HepG2 (cell line): ENCODE data around the gene TMCO4.

Experiments
- CHD2 ChIP-seq: IDR thresholded peaks from 2 replicates; pipeline ENCODE4 v1.6.1; 2011; ENCODE audit warnings: low read depth, low read length, improper control_type of control experiment
- ETV5 ChIP-seq: IDR thresholded peaks from 2 replicates; pipeline ENCODE4 v1.6.1; 2018; ENCODE audit warnings: missing biosample characterization, missing genetic modification reagents, inconsistent platforms, borderline replicate concordance
- EZH2 ChIP-seq: conservative IDR thresholded peaks from 2 replicates; pipeline ENCODE4 v1.6.1; 2012; ENCODE audit warnings: mild to moderate bottlenecking, low read depth, low read length, moderate library complexity
- KDM1A ChIP-seq: IDR thresholded peaks from 2 replicates; pipeline ENCODE4 v1.6.1; 2016; ENCODE audit warnings: missing compliant biosample characterization
- PITX1 ChIP-seq: sonication (generic); formaldehyde crosslinking; IDR thresholded peaks from 2 replicates; pipeline ENCODE4 v1.5.1; 2020; ENCODE audit warnings: mild to moderate bottlenecking, missing genetic modification reagents
- PTBP1 ChIP-seq: fragments of 200-400 bp; formaldehyde crosslinking; IDR thresholded peaks from 2 replicates; pipeline ENCODE4 v1.6.1; 2018; ENCODE audit warnings: low read length, low read depth; ENCODE audit not compliant: poor library complexity, severe bottlenecking
- RAD21 ChIP-seq: fragments of 450-650 bp; formaldehyde crosslinking; IDR thresholded peaks from 2 replicates; pipeline ENCODE4 v1.5.0; 2020; ENCODE audit warnings: mild to moderate bottlenecking
- TF ChIP-seq, protein P1 (sequence below): IDR thresholded peaks from 2 replicates; pipeline ENCODE4 v1.6.1; 2016; ENCODE audit warnings: low read depth
- TF ChIP-seq, protein P2 (sequence below): sonication (generic); formaldehyde crosslinking; IDR thresholded peaks from 2 replicates; pipeline ENCODE4 v1.5.1; 2020; ENCODE audit warnings: missing genetic modification reagents, mild to moderate bottlenecking, borderline replicate concordance
- TF ChIP-seq, protein P3 (sequence below): sonication (generic); formaldehyde crosslinking; IDR thresholded peaks from 2 replicates; pipeline ENCODE4 v1.4.0; 2020; ENCODE audit warnings: low read depth, missing genetic modification reagents

DNA sequence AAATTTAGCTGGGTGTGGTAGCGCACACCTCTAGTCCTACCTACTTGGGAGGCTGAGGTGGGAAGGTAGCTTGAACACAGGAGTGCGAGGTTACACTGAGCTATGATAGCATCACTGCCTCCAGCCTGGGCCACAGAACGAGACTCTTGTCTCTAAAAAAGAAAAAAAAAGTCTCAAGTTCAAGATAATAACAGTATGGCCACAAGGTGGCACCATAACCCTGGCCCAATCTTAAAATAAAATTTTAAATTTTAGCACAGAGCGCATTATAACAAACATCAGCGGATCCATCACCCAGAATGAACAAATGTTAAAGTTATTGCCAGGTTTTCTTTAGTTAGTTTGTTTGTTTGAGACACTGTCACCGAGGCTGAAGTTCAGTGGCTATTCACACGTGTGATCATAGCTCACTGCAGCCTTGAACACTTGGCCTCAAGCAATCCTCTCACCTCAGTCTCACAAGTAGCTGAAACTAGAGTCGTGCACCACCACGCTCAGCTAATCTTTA lies 137.9 kb downstream of the TMCO4 start:
- TF ChIP-seq, protein P1, sequence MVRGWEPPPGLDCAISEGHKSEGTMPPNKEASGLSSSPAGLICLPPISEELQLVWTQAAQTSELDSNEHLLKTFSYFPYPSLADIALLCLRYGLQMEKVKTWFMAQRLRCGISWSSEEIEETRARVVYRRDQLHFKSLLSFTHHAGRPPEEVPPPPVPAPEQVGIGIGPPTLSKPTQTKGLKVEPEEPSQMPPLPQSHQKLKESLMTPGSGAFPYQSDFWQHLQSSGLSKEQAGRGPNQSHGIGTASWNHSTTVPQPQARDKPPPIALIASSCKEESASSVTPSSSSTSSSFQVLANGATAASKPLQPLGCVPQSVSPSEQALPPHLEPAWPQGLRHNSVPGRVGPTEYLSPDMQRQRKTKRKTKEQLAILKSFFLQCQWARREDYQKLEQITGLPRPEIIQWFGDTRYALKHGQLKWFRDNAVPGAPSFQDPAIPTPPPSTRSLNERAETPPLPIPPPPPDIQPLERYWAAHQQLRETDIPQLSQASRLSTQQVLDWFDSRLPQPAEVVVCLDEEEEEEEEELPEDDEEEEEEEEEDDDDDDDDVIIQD (CRISPR knock-in tag) = no peak
- TF ChIP-seq ETV5 (CRISPR knock-in tag) (no peak), PTBP1 (no peak), RAD21 (CRISPR knock-in tag) (peak; percentile 28; the same call in 1 of the 2 replicates), CHD2 (no peak), KDM1A (CRISPR knock-in tag) (no peak), PITX1 (CRISPR knock-in tag) (no peak), EZH2 (no peak)
- TF ChIP-seq, protein P2, sequence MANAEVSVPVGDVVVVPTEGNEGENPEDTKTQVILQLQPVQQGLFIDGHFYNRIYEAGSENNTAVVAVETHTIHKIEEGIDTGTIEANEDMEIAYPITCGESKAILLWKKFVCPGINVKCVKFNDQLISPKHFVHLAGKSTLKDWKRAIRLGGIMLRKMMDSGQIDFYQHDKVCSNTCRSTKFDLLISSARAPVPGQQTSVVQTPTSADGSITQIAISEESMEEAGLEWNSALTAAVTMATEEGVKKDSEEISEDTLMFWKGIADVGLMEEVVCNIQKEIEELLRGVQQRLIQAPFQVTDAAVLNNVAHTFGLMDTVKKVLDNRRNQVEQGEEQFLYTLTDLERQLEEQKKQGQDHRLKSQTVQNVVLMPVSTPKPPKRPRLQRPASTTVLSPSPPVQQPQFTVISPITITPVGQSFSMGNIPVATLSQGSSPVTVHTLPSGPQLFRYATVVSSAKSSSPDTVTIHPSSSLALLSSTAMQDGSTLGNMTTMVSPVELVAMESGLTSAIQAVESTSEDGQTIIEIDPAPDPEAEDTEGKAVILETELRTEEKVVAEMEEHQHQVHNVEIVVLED (CRISPR knock-in tag) = no peak
- TF ChIP-seq, protein P3, sequence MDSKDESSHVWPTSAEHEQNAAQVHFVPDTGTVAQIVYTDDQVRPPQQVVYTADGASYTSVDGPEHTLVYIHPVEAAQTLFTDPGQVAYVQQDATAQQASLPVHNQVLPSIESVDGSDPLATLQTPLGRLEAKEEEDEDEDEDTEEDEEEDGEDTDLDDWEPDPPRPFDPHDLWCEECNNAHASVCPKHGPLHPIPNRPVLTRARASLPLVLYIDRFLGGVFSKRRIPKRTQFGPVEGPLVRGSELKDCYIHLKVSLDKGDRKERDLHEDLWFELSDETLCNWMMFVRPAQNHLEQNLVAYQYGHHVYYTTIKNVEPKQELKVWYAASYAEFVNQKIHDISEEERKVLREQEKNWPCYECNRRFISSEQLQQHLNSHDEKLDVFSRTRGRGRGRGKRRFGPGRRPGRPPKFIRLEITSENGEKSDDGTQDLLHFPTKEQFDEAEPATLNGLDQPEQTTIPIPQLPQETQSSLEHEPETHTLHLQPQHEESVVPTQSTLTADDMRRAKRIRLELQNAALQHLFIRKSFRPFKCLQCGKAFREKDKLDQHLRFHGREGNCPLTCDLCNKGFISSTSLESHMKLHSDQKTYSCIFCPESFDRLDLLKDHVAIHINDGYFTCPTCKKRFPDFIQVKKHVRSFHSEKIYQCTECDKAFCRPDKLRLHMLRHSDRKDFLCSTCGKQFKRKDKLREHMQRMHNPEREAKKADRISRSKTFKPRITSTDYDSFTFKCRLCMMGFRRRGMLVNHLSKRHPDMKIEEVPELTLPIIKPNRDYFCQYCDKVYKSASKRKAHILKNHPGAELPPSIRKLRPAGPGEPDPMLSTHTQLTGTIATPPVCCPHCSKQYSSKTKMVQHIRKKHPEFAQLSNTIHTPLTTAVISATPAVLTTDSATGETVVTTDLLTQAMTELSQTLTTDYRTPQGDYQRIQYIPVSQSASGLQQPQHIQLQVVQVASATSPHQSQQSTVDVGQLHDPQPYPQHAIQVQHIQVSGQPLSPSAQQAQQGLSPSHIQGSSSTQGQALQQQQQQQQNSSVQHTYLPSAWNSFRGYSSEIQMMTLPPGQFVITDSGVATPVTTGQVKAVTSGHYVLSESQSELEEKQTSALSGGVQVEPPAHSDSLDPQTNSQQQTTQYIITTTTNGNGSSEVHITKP = no peak
